ENCODE measurements around the gene GPR89A. TPM values are rescaled to one million over a fixed set of nuclear protein-coding genes. Genes with fewer than 3 reads are reported as not detected.

Gene GPR89A
- total RNA-seq, 1 donor from 2014 or later = 31.5 TPM

DNA sequence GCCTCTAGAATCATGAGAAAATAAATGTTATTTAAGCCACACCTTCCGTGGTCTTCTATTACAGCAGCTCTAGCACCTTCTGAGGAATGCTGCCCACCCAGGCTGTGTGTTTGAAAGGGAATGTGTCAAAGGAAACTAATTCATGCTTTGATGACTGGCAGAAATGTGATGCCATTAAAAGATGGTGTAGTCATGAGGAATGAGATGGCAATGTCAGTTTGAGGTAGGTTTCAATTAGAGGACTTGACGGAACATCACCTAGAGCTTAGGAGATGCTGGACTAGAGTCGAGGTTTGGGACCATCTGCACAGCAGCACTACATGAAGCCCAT, 88.8 kb downstream of the GPR89A start:
- no peak overlapping the region for H3K27ac Mint-ChIP-seq
- H3K4me1 Mint-ChIP-seq = no peaks in the 10 kb centered on the region
- no peak overlapping the region for H3K4me3 Mint-ChIP-seq
- no peaks in the 10 kb centered on the region for H3K27me3 Mint-ChIP-seq (ENCODE audit: low read depth)
- no peaks in the 10 kb centered on the region for H3K9me3 Mint-ChIP-seq
- no peaks in the 10 kb centered on the region for H3K36me3 Mint-ChIP-seq
- no peak for TF ChIP-seq CTCF (IDR thresholded peaks at IDR 0.05; ENCODE audit: unreplicated experiment)
- no peak for DNase-seq (ENCODE audit: low spot score in 2 of 2, unreplicated experiment in 2 of 2)

DNA sequence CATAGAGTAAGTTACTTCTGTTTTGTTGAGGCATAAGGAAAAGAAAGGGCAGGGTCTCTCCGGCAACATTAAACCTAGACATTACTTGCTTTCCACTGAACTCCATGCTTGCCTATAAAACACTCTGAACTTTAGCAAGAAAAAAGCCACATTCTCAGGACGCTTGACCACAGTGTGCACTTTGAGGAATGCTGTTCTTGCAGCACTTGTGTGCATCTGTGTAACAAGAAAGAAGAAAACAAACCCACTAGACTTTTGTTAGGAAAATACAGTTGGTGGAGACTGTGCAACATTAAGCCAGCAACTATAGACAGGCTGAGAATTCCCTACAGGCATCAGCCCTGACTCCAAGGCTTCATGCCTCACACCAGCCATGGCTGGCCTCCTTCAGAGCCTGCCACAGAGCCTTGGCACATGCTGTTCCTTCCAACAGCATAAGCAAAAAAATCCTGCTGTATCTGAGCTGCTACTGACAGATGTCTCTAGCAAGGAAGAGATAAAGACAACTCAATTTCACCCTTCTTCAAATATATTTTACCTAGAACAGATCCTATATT, 93.6 kb downstream of the GPR89A start:
- H3K9me3 Mint-ChIP-seq = no peaks in the 10 kb centered on the region
- H3K4me1 Mint-ChIP-seq = no peaks in the 10 kb centered on the region
- H3K36me3 Mint-ChIP-seq = no peaks in the 10 kb centered on the region
- no peak for DNase-seq (ENCODE audit: low spot score in 2 of 2, unreplicated experiment in 2 of 2)
- H3K4me3 Mint-ChIP-seq = no peak overlapping the region
- TF ChIP-seq CTCF (IDR thresholded peaks at IDR 0.05; ENCODE audit: unreplicated experiment) = no peak
- no peak overlapping the region for H3K27ac Mint-ChIP-seq
- peaks cover 3% of the 10 kb centered on the region for H3K27me3 Mint-ChIP-seq (ENCODE audit: low read depth)

- Mint-ChIP-seq H3K4me3 (no peak overlapping the region), H3K9me3 (no peaks in the 10 kb centered on the region), H3K27ac (no peak overlapping the region), H3K27me3 (ENCODE audit: low read depth) (peaks cover 3% of the 10 kb centered on the region), H3K36me3 (no peaks in the 10 kb centered on the region), H3K4me1 (no peaks in the 10 kb centered on the region)
- no peak for TF ChIP-seq CTCF (IDR thresholded peaks at IDR 0.05; ENCODE audit: unreplicated experiment)
- DNase-seq (ENCODE audit: low spot score in 2 of 2, unreplicated experiment in 2 of 2) = no peak
Measured at GRCh38 chr1:145702052-145702451, 94.3 kb downstream of the GPR89A start.

DNA sequence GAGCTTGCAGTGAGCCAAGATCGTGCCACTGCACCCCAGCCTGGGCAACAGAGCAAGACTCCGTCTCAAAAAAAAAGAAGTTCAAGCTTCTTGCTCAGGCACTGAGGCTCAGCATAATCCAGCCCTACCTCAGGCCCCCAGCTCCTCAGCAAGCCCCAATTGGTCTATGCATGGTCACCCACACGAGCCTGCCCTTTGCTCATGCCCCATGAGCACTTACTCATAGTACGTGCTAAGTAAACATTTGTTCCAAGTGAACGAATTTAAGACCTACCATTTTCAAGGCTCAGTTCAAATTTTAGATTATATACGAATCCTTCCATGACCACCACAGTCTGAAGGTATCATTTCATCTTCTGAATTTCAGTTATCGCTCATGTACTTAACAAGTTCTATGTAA, 95.0 kb downstream of the GPR89A start:
- H3K36me3 Mint-ChIP-seq = no peaks in the 10 kb centered on the region
- no peaks in the 10 kb centered on the region for H3K9me3 Mint-ChIP-seq
- no peak for TF ChIP-seq CTCF (IDR thresholded peaks at IDR 0.05; ENCODE audit: unreplicated experiment)
- H3K27ac Mint-ChIP-seq = no peak overlapping the region
- no peak for DNase-seq (ENCODE audit: low spot score in 2 of 2, unreplicated experiment in 2 of 2)
- peaks cover under 1% of the 10 kb centered on the region for H3K4me1 Mint-ChIP-seq
- peaks cover 3% of the 10 kb centered on the region for H3K27me3 Mint-ChIP-seq (ENCODE audit: low read depth)
- no peak overlapping the region for H3K4me3 Mint-ChIP-seq

DNA sequence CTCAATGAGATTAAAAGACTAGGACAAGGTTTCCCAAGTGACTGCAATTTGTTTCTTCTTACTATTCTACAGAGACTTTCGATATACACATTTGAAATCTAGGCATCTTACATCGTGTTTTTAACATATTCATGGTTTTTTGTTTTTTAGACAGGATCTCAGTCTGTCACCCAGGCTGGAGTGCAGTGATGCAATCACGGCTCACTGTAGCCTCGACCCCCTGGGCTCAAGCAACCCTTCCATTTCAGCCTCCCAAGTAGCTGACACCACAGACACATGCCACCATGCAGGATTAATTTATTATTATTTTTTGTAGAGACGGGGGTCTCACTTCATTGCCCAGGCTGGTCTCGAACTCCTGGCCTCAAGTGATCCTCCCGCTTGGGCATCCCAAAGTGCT, 97.8 kb downstream of the GPR89A start:
- TF ChIP-seq CTCF (IDR thresholded peaks at IDR 0.05; ENCODE audit: unreplicated experiment) = no peak
- DNase-seq (ENCODE audit: low spot score in 2 of 2, unreplicated experiment in 2 of 2) = no peak
- Mint-ChIP-seq H3K27me3 (ENCODE audit: low read depth) (peaks cover 3% of the 10 kb centered on the region), H3K9me3 (no peaks in the 10 kb centered on the region), H3K4me1 (peaks cover 6% of the 10 kb centered on the region), H3K27ac (no peak overlapping the region), H3K4me3 (no peak overlapping the region), H3K36me3 (no peaks in the 10 kb centered on the region)

DNA sequence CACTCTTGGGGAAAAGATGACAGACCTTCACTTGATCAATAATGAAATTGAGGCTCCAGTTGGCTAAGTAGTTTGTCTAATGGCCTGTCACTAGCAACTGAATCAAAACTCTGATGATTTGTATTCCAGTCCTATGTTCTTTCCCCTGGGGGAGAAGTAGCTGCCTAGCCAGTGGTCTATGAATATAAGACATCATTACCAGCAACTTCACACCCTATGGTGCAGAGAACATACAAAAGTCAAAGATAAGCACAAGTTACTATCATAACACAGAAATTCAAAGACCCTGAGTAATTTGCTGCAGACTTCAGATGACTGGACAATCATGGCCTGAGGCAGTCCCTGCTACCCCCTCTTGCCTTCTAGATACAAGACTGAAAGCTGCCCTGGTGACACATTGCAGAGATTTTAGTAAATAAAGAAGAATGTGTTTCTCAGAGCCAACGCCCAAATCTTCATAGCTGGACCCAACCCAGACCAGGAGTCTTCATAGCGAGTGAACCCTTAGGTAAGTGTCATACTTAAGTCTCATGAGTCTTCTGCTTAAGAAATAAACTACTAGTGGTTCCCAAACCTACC, 98.4 kb downstream of the GPR89A start:
- Mint-ChIP-seq H3K4me3 (no peak overlapping the region), H3K36me3 (no peaks in the 10 kb centered on the region), H3K27me3 (ENCODE audit: low read depth) (peaks cover 3% of the 10 kb centered on the region), H3K9me3 (no peaks in the 10 kb centered on the region), H3K4me1 (peaks cover 11% of the 10 kb centered on the region), H3K27ac (no peak overlapping the region)
- TF ChIP-seq CTCF (IDR thresholded peaks at IDR 0.05; ENCODE audit: unreplicated experiment) = no peak
- DNase-seq (ENCODE audit: low spot score in 2 of 2, unreplicated experiment in 2 of 2) = no peak

All from mesothelial cell of epicardium (in vitro differentiated cells).